AG10803 (cell line): ENCODE measurements around the gene EHD4.
A peak's percentile ranks its signal among the peaks of the same experiment; 100 is the strongest.

Experiments
- DNase-seq: peaks from one replicate; pipeline ENCODE4 v3.0.0; 2010; ENCODE audit warnings: low read depth
- H3K4me3 ChIP-seq: 2 replicates; pipeline ENCODE4 v1.5.1; 2011; ENCODE audit warnings: mild to moderate bottlenecking, low read length, control low read depth
- TF ChIP-seq, protein P1 (sequence below): conservative IDR thresholded peaks from 2 replicates; pipeline ENCODE4 v1.5.1; 2011; ENCODE audit warnings: mild to moderate bottlenecking, low read length, control low read depth, inconsistent platforms

The EHD4 gene

DNA sequence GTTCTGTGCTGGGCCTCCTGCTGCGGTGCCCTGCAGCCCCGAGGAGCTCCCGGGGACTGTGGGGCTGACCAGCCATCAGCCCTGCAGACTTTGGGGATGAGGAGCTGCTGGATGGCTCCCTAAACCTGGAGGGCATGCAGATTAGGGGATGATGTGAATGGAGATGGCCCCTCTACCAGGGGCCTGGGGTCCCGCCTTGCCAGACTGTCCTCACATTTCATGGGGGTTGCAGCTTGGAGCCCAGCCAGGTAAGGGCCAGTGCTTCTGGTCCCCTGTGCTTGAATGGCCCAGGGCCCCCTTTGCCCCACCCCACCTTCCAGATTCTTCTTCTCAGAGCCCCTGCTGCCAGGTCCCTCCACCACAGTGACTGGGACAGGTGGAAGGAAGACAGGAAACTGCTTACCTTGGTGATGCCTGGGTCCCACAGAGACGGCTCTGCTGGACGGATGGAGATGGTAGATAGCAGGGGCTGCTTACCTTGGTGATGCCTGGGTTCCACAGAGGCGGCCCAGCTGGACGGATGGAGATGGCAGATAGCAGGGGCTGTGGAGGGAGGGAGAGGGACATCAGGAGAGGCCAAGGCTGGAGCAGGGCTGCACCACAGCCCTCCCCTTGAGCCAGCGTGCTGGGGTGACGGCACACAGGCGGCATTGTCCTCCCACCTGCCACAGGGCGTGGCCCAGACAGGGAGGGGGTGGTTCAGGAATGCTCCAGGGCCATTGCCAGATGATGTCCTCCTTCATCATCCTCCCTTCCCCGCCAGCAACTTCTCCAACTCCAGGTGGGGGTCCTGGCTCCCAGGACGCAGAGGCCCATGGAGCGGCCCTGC is 78.7 kb downstream of the EHD4 start, which contains the start of gene SPTBN5:
SPTBN5 (minus strand) TSS at position 632 of the 829 bp plus-strand sequence; CDS start at position 76, 556 bp downstream.
- no peak for DNase-seq
- H3K4me3 ChIP-seq = peak within 1 kb of the TSS; percentile 6
- TF ChIP-seq, protein P1, sequence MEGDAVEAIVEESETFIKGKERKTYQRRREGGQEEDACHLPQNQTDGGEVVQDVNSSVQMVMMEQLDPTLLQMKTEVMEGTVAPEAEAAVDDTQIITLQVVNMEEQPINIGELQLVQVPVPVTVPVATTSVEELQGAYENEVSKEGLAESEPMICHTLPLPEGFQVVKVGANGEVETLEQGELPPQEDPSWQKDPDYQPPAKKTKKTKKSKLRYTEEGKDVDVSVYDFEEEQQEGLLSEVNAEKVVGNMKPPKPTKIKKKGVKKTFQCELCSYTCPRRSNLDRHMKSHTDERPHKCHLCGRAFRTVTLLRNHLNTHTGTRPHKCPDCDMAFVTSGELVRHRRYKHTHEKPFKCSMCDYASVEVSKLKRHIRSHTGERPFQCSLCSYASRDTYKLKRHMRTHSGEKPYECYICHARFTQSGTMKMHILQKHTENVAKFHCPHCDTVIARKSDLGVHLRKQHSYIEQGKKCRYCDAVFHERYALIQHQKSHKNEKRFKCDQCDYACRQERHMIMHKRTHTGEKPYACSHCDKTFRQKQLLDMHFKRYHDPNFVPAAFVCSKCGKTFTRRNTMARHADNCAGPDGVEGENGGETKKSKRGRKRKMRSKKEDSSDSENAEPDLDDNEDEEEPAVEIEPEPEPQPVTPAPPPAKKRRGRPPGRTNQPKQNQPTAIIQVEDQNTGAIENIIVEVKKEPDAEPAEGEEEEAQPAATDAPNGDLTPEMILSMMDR = no peak

GRCh38 chr15:41892621-41893421 is 79.5 kb downstream of the EHD4 start:
- H3K4me3 ChIP-seq = no peak overlapping the region
- TF ChIP-seq, protein P1 = no peak
- no peak for DNase-seq

GRCh38 chr15:41891946-41892345 is 80.4 kb downstream of the EHD4 start:
- TF ChIP-seq, protein P1 = no peak
- H3K4me3 ChIP-seq = no peak overlapping the region
- no peak for DNase-seq

- TF ChIP-seq, protein P1 = no peak
- DNase-seq = no peak
- H3K4me3 ChIP-seq = no peak overlapping the region
Observed at GRCh38 chr15:41891226-41891625, 81.1 kb downstream of the EHD4 start.

GRCh38 chr15:41890050-41890690 is 82.2 kb downstream of the EHD4 start:
- H3K4me3 ChIP-seq = no peak overlapping the region
- no peak for DNase-seq
- TF ChIP-seq, protein P1 = no peak

DNA sequence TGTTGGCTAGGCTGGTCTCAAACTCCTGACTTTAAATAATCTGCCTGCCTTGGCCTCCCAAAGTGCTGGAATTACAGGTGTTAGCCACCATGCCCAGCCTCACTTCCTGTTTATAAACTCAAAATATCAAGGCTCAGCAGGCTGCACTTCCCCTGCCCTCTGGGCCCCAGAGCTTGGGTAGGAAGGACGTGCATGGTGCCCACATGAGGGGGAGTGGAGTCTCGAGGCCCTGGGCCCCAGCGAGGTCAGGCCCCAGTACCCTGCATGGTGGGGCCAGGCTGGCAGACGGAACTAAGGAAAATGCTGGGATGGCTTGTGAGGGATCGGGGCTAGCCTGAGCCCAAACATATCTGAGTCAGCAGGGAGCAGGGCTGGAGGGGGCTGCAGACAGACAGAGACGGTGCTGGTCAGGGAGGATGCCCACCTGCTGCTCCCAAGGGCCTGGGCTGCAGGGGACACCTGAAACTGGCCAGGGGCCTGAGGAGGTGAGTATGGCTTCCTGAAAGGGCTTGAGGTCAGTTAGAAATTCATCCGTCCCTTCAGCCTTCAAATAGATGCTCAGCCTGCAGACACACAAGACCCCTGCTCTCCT is 83.6 kb downstream of the EHD4 start:
- no peak overlapping the region for H3K4me3 ChIP-seq
- TF ChIP-seq, protein P1 = no peak
- DNase-seq = no peak
